Measurements from ENCODE around the gene ZNF668. TPM values are rescaled to one million over a fixed set of nuclear protein-coding genes. Genes with fewer than 3 reads are reported as not detected.

ZNF668 gene
- total and polyA plus RNA-seq, 2 of the 8 experiments (the other 6 are each of a cell fraction or from before 2014, with no cell fraction given) = 14.0 to 14.3 TPM

DNA sequence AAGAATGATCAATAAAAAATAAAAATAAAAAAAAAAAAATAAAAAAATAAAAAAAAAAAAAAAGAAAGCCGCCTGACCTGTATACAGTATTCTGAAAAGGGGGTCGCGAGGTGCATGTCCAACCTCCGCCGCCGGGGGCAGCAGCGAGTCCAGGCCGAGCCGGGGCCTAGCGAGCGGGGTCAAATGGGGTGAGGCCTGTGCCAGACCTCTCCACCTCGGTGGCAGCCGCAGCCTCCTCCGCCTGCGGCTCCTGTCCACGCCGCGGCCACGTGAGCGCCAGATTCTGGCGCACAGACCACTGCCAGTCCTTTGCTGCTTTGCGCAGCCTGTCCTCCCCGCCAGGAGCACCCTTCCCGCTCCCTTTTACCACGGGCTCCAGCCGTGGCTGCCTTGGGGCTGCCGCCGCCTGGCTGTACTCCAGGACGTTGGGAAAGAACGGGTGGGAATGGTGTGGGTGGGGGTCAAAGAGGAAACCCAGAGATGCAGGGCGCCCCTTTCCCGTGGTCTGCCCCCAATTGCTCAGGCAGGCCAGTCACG lies 31.7 kb upstream of the ZNF668 start (continued):
- TF ChIP-seq NRF1 (IDR thresholded peaks at IDR 0.05; ENCODE audit: low read depth, low read length) (no peak), RXRA (IDR thresholded peaks at IDR 0.05; ENCODE audit: insufficient read depth, low read depth, low read length) (peak; percentile 85), SAP30 (IDR thresholded peaks at IDR 0.05; ENCODE audit: insufficient read depth, insufficient replicate concordance, low read length) (no peak), TBP (IDR thresholded peaks at IDR 0.05; ENCODE audit: low read depth, low read length) (0 out of 2 replicates have a peak, but pooled peaks have one; percentile 26), CEBPB (IDR thresholded peaks at IDR 0.05; ENCODE audit: low read depth, low read length) (no peak), TEAD4 (IDR thresholded peaks at IDR 0.05; ENCODE audit: low read depth, low read length) (peak; percentile 20; the same call in 1 of the 2 replicates), SP2 (IDR thresholded peaks at IDR 0.05; ENCODE audit: low read length) (no peak), RAD21 (IDR thresholded peaks at IDR 0.05 in 1 of 2, conservative IDR thresholded peaks at IDR 0.05 in 1 of 2; ENCODE audit: low read depth in 2 of 2, low read length in 2 of 2) (peak; percentile 43 to 53)
- TF ChIP-seq, protein P1, sequence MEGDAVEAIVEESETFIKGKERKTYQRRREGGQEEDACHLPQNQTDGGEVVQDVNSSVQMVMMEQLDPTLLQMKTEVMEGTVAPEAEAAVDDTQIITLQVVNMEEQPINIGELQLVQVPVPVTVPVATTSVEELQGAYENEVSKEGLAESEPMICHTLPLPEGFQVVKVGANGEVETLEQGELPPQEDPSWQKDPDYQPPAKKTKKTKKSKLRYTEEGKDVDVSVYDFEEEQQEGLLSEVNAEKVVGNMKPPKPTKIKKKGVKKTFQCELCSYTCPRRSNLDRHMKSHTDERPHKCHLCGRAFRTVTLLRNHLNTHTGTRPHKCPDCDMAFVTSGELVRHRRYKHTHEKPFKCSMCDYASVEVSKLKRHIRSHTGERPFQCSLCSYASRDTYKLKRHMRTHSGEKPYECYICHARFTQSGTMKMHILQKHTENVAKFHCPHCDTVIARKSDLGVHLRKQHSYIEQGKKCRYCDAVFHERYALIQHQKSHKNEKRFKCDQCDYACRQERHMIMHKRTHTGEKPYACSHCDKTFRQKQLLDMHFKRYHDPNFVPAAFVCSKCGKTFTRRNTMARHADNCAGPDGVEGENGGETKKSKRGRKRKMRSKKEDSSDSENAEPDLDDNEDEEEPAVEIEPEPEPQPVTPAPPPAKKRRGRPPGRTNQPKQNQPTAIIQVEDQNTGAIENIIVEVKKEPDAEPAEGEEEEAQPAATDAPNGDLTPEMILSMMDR (IDR thresholded peaks at IDR 0.05; ENCODE audit: control extremely low read depth in 1 of 3, insufficient read depth in 1 of 3, low read depth in 1 of 3, low read length in 3 of 3) = peak; percentile 66 to 87 (median 73)
